Middle frontal gyrus (tissue), 1 donor: ENCODE results near the gene PLBD2.

Experiments used
- DNase-seq: peaks from one replicate; pipeline ENCODE4 v3.0.0-alpha.2; 2015; ENCODE audit warnings: low spot score; ENCODE audit errors: extremely low spot score

PLBD2 gene

GRCh38 chr12:113368331-113368730 lies 9.9 kb downstream of the PLBD2 start:
- DNase-seq, result no peak

GRCh38 chr12:113369391-113369985 lies 11.1 kb downstream of the PLBD2 start:
- DNase-seq, result no peak

- no peak for DNase-seq
These were observed 12.7 kb downstream of the PLBD2 start for GRCh38 chr12:113370923-113371682.

- DNase-seq, result no peak
These were observed 13.4 kb downstream of the PLBD2 start for GRCh38 chr12:113371808-113372207.

- no peak for DNase-seq
These were observed 14.0 kb downstream of the PLBD2 start for GRCh38 chr12:113372371-113372770.

- DNase-seq, result no peak
These were observed 15.1 kb downstream of the PLBD2 start for GRCh38 chr12:113373440-113373839.

- no peak for DNase-seq
These were observed 15.6 kb downstream of the PLBD2 start for GRCh38 chr12:113373969-113374368.

GRCh38 chr12:113374823-113375428 lies 16.5 kb downstream of the PLBD2 start:
- no peak for DNase-seq

- no peak for DNase-seq
These were observed 19.9 kb downstream of the PLBD2 start for GRCh38 chr12:113378291-113378690.

GRCh38 chr12:113381220-113381619 lies 22.8 kb downstream of the PLBD2 start:
- no peak for DNase-seq

GRCh38 chr12:113382206-113382605 lies 23.8 kb downstream of the PLBD2 start:
- no peak for DNase-seq

GRCh38 chr12:113384778-113385177 lies 26.4 kb downstream of the PLBD2 start:
- DNase-seq, result no peak

- DNase-seq, result no peak
These were observed 27.0 kb downstream of the PLBD2 start for GRCh38 chr12:113385282-113385882.

GRCh38 chr12:113386866-113387566 lies 28.6 kb downstream of the PLBD2 start:
- DNase-seq, result no peak

GRCh38 chr12:113387631-113388030 lies 29.2 kb downstream of the PLBD2 start:
- no peak for DNase-seq

- no peak for DNase-seq
These were observed 30.0 kb downstream of the PLBD2 start for GRCh38 chr12:113388351-113388750.

- no peak for DNase-seq
These were observed 32.0 kb downstream of the PLBD2 start for GRCh38 chr12:113390064-113391043.

GRCh38 chr12:113391145-113391544 lies 32.8 kb downstream of the PLBD2 start:
- no peak for DNase-seq

GRCh38 chr12:113391650-113392337 lies 33.4 kb downstream of the PLBD2 start:
- no peak for DNase-seq

GRCh38 chr12:113392520-113392919 lies 34.1 kb downstream of the PLBD2 start:
- no peak for DNase-seq
